Colonic mucosa (tissue), 4 donors: Measurements from ENCODE around the gene ZBTB25. TPM values are rescaled to one million over a fixed set of nuclear protein-coding genes. Genes with fewer than 3 reads are reported as not detected.

Experiments used
- DNase-seq: peaks from one replicate; pipeline ENCODE4 v3.0.0-alpha.2; 2020
- H3K27ac ChIP-seq: fragments of 200-600 bp; one replicate; pipeline ENCODE4 v1.8.0; 2021
- H3K27me3 ChIP-seq: fragments of 200-600 bp; one replicate; pipeline ENCODE4 v1.8.0; 2021
- H3K36me3 ChIP-seq: fragments of 200-600 bp; one replicate; pipeline ENCODE4 v1.8.0; 2021
- H3K4me1 ChIP-seq: fragments of 200-600 bp; one replicate; pipeline ENCODE4 v1.8.0; 2021; ENCODE audit warnings: mild to moderate bottlenecking
- H3K4me3 ChIP-seq: fragments of 200-600 bp; one replicate; pipeline ENCODE4 v1.8.0; 2021
- H3K9ac ChIP-seq, 2 donors: one replicate each; pipeline ENCODE4 v1.7.0; 2013; ENCODE audit warnings: control low read depth in 2 of 2, low read depth in 2 of 2, low read length in 2 of 2
- H3K9me3 ChIP-seq: fragments of 200-600 bp; one replicate; pipeline ENCODE4 v1.8.0; 2021
- intact Hi-C: fragments of 100-400 bp; cut with DNase I; formaldehyde crosslinking; loops from one replicate; pipeline ENCODE4 v1.14.1; 2022
- total RNA-seq, 2 donors: library from RNA; stranded (reverse); fragmentation: NEBNext Ultra II Directional in 1 of 2; extraction: Animal tissue kit (Norgen Biotek cat#: 25700) in 1 of 2; gene quantifications; one replicate each; pipeline ENCODE4 v1.2.1, GENCODE V29; 2021
- TF ChIP-seq, protein P1 (sequence below): fragments of 200-600 bp; IDR thresholded peaks from one replicate; pipeline ENCODE4 v1.8.0; 2022; ENCODE audit warnings: antibody characterized with exemption, mild to moderate bottlenecking
- donor health status: healthy.
- donor health status: DM: no; HTN: no; CAD: no.
- donor health status: DM: no; HTN: no; CAD: no.

The ZBTB25 gene
- total RNA-seq, 2 donors from 2014 or later: 5.6 to 6.1 TPM

DNA sequence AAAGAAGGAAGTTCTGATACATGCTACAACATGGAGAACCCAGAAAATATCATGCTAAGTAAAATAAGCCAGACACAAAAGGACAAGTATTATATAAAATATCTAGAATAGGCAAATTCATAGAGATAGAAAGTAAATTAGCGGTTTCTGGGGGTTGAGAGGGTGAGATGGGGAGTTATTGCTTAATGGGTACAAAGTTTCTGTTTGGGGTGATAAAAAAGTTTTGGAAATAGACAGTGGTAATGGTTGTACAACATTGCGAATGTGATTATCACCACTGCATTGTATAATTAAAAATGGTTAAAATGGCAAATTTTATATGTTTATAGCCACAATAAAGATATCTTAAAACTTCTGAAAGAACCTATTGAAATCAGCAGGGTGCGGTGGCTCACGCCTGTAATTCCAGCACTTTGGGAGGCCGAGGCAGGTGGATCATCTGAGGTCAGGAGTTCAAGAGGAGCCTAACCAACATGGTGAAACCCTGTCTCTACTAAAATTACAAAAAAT, 15.0 kb downstream of the ZBTB25 start:
- DNase-seq: no peak
- TF ChIP-seq, protein P1, sequence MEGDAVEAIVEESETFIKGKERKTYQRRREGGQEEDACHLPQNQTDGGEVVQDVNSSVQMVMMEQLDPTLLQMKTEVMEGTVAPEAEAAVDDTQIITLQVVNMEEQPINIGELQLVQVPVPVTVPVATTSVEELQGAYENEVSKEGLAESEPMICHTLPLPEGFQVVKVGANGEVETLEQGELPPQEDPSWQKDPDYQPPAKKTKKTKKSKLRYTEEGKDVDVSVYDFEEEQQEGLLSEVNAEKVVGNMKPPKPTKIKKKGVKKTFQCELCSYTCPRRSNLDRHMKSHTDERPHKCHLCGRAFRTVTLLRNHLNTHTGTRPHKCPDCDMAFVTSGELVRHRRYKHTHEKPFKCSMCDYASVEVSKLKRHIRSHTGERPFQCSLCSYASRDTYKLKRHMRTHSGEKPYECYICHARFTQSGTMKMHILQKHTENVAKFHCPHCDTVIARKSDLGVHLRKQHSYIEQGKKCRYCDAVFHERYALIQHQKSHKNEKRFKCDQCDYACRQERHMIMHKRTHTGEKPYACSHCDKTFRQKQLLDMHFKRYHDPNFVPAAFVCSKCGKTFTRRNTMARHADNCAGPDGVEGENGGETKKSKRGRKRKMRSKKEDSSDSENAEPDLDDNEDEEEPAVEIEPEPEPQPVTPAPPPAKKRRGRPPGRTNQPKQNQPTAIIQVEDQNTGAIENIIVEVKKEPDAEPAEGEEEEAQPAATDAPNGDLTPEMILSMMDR: no peak
- Histone ChIP-seq H3K27me3 (no peaks in the 10 kb centered on the region), H3K36me3 (no peaks in the 10 kb centered on the region), H3K4me1 (no peaks in the 10 kb centered on the region), H3K27ac (no peak overlapping the region), H3K9me3 (no peaks in the 10 kb centered on the region), H3K9ac (no peak overlapping the region), H3K4me3 (no peak overlapping the region)
- intact Hi-C loops: no loop called here

DNA sequence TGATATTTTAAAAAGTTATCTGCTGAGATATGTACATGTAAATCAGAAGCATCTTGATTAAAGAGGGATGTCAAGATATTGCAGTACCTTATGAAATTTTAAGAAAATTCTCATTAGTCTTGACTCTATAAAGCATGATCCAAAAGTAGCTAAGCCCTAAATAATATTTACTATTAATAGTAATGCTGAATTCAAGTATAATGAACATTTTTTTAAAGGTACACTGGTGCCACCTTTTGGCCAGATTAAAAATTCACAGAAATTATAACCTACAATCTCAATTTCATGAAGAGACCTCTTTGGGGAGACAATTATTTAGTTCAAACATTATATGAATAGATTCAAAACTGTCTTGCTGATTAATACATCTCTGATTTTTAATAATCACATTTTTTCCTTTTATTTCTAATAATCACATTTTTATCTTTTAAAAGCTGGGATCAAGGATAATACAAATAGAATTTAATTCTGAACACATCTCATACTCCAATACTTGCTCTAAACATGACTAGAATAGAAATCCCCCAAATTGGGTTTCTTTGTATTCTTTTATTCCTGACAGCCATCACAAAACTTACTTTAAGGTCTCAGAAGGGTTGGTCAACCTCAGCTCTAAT, 24.9 kb downstream of the ZBTB25 start:
- DNase-seq: no peak
- Histone ChIP-seq H3K9me3 (no peaks in the 10 kb centered on the region), H3K27ac (no peak overlapping the region), H3K4me3 (no peak overlapping the region), H3K36me3 (no peaks in the 10 kb centered on the region), H3K9ac (no peak overlapping the region), H3K27me3 (no peaks in the 10 kb centered on the region), H3K4me1 (no peaks in the 10 kb centered on the region)
- TF ChIP-seq, protein P1: no peak
- intact Hi-C loops: loop anchor here (5.0 kb wide), 2 partner anchors 46 to 131 kb away; no protein-coding TSS in a partner anchor

GRCh38 chr14:64476438-64476837, 27.2 kb downstream of the ZBTB25 start:
- H3K9me3 ChIP-seq: no peaks in the 10 kb centered on the region
- H3K4me1 ChIP-seq: no peaks in the 10 kb centered on the region
- DNase-seq: no peak
- H3K9ac ChIP-seq: no peak overlapping the region
- intact Hi-C loops: loop anchor here (5.0 kb wide), 2 partner anchors 44 to 129 kb away; no protein-coding TSS in a partner anchor
- no peaks in the 10 kb centered on the region for H3K27me3 ChIP-seq
- H3K27ac ChIP-seq: no peak overlapping the region
- H3K36me3 ChIP-seq: no peaks in the 10 kb centered on the region
- no peak overlapping the region for H3K4me3 ChIP-seq
- TF ChIP-seq, protein P1: no peak

DNA sequence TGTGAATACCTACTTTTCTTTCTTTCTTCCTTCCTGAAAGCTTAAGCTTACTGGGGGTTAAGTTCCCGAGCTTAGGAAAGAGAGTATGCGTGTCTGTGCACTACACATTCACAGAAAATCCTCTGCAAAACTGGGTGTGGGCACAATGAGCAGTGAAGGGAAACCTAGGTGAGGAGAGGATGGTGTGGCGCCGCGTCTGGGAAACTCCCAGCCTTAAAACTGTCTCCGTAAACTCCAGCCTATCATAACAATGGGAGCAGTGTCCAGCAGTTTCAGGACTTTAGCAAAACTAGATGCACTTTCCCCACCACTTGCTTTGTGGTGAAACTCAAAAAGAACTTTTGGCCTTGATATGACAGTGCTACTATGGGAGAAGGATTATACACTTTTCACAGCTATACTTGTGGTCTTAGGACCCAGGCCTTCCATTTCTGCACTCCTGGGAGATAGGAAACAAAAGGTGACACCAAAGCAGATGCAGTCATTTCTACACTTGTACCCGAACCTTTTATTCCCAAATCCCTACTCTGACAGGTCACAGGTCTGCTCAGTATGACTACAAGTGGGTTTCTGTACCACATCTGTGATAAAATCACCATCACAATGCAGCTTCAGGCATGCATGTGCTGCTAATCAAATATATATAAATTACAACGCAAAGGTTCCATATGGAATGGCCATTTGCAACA, 27.9 kb downstream of the ZBTB25 start:
- Histone ChIP-seq H3K4me1 (no peaks in the 10 kb centered on the region), H3K9ac (peak overlapping the region in 1 of 2 donors; percentile 26), H3K36me3 (no peaks in the 10 kb centered on the region), H3K27ac (no peak overlapping the region), H3K4me3 (no peak overlapping the region), H3K27me3 (no peaks in the 10 kb centered on the region), H3K9me3 (no peaks in the 10 kb centered on the region)
- intact Hi-C loops: loop anchor here (5.0 kb wide), 2 partner anchors 43 to 128 kb away; no protein-coding TSS in a partner anchor
- TF ChIP-seq, protein P1: no peak
- peak; percentile 26 for DNase-seq

GRCh38 chr14:64474698-64475097, 28.9 kb downstream of the ZBTB25 start:
- no peak for DNase-seq
- Histone ChIP-seq H3K4me3 (no peak overlapping the region), H3K36me3 (no peaks in the 10 kb centered on the region), H3K27me3 (no peaks in the 10 kb centered on the region), H3K9ac (no peak overlapping the region), H3K27ac (no peak overlapping the region), H3K9me3 (no peaks in the 10 kb centered on the region), H3K4me1 (no peaks in the 10 kb centered on the region)
- intact Hi-C loops: loop anchor here (5.0 kb wide), 2 partner anchors 42 to 127 kb away; no protein-coding TSS in a partner anchor
- TF ChIP-seq, protein P1: no peak
